CD14-positive monocyte (primary cell): ENCODE data around the gene MRPL34. TPM values are rescaled to one million over a fixed set of nuclear protein-coding genes. Genes with fewer than 3 reads are reported as not detected.
A peak's percentile ranks its signal among the peaks of the same experiment; 100 is the strongest.

Experiments used
- DNase-seq, 3 donors: peaks; one replicate each; pipeline ENCODE4 v3.0.0-alpha.2; 2011 to 2022
- H2AFZ ChIP-seq: 2 replicates; pipeline ENCODE4 v1.6.0; 2012; ENCODE audit warnings: mild to moderate bottlenecking, low read depth, low read length, inconsistent platforms; ENCODE audit not compliant: insufficient read depth, poor library complexity, severe bottlenecking
- H3K27ac ChIP-seq, 2 donors: 1 replicate in 1 of 2; 2 replicates in 1 of 2; pipeline ENCODE4 v1.5.1; 2012 to 2013; ENCODE audit warnings: low read length in 2 of 2, control low read depth in 1 of 2, inconsistent platforms in 1 of 2, low read depth in 1 of 2, mild to moderate bottlenecking in 1 of 2
- H3K27me3 ChIP-seq, 2 donors: one replicate each; pipeline versions ENCODE4 v1.6.0 to v1.6.1; 2011 to 2013; ENCODE audit warnings: low read length in 2 of 2; ENCODE audit not compliant: control insufficient read depth in 2 of 2, insufficient read depth in 2 of 2
- H3K36me3 ChIP-seq, 2 donors: replicated peaks in 1 of 2; 1 replicate in 1 of 2; 2 replicates in 1 of 2; pipeline versions ENCODE4 v1.5.1 to v1.6.1; 2012 to 2013; ENCODE audit warnings: low read length in 2 of 2, control low read depth in 1 of 2, inconsistent platforms in 1 of 2, mild to moderate bottlenecking in 1 of 2; ENCODE audit not compliant: insufficient read depth in 2 of 2, control insufficient read depth in 1 of 2
- H3K4me1 ChIP-seq, 2 donors: 1 replicate in 1 of 2; 2 replicates in 1 of 2; pipeline versions ENCODE4 v1.5.1 to v1.6.1; 2012 to 2013; ENCODE audit warnings: low read length in 2 of 2, control low read depth in 1 of 2, inconsistent platforms in 1 of 2, mild to moderate bottlenecking in 1 of 2, moderate library complexity in 1 of 2; ENCODE audit not compliant: insufficient read depth in 2 of 2, control insufficient read depth in 1 of 2
- H3K4me2 ChIP-seq: replicated peaks from 2 replicates; pipeline ENCODE3; 2012; ENCODE audit warnings: low read length, moderate library complexity, mild to moderate bottlenecking; ENCODE audit not compliant: poor library complexity, severe bottlenecking; ENCODE audit errors: extremely low read depth
- H3K4me3 ChIP-seq, 3 experiments: fragments of 200-600 bp in 1 of 3; sonication (generic) in 1 of 3; replicated peaks in 1 of 3; 1 replicate in 2 of 3; 2 replicates in 1 of 3; pipeline ENCODE4 v1.5.1; 2011 to 2013; ENCODE audit warnings: low read length in 3 of 3, mild to moderate bottlenecking in 3 of 3, control low read depth in 2 of 3, low read depth in 2 of 3, inconsistent platforms in 1 of 3, moderate library complexity in 1 of 3
- H3K79me2 ChIP-seq: 2 replicates; pipeline ENCODE4 v1.6.0; 2012; ENCODE audit warnings: mild to moderate bottlenecking, control low read depth, inconsistent platforms, low read length, moderate library complexity; ENCODE audit not compliant: insufficient read depth
- H3K9ac ChIP-seq: 2 replicates; pipeline ENCODE4 v1.6.0; 2017; ENCODE audit warnings: low read length, mild to moderate bottlenecking; ENCODE audit not compliant: insufficient read depth, poor library complexity, severe bottlenecking
- H3K9me3 ChIP-seq, 2 donors: replicated peaks in 1 of 2; 1 replicate in 1 of 2; 2 replicates in 1 of 2; pipeline versions ENCODE4 v1.5.1 to v1.6.1; 2012 to 2013; ENCODE audit warnings: low read length in 2 of 2, control low read depth in 1 of 2; ENCODE audit not compliant: control insufficient read depth in 1 of 2, insufficient read depth in 1 of 2
- H4K20me1 ChIP-seq: 2 replicates; pipeline ENCODE4 v1.6.0; 2012; ENCODE audit warnings: mild to moderate bottlenecking, low read length, control low read depth, moderate library complexity; ENCODE audit not compliant: insufficient read depth
- H3K27ac Mint-ChIP-seq, 7 donors: one replicate each; pipeline ENCODE4 v1.8.0; 2020; ENCODE audit warnings: mild to moderate bottlenecking in 7 of 7, mixed read lengths in 7 of 7, moderate library complexity in 6 of 7, inconsistent platforms in 2 of 7
- H3K27me3 Mint-ChIP-seq, 3 donors: one replicate each; pipeline ENCODE4 v1.8.0; 2021 to 2022; ENCODE audit warnings: low read depth in 3 of 3, mild to moderate bottlenecking in 3 of 3, mixed read lengths in 3 of 3, moderate library complexity in 3 of 3, inconsistent platforms in 1 of 3
- H3K36me3 Mint-ChIP-seq, 2 donors: one replicate each; pipeline ENCODE4 v1.8.0; 2020; ENCODE audit warnings: mixed read lengths in 2 of 2, inconsistent platforms in 1 of 2, mild to moderate bottlenecking in 1 of 2
- H3K4me1 Mint-ChIP-seq: one replicate; pipeline ENCODE4 v1.8.0; 2020; ENCODE audit warnings: mild to moderate bottlenecking, mixed read lengths
- H3K4me3 Mint-ChIP-seq, 2 donors: one replicate each; pipeline ENCODE4 v1.8.0; 2020; ENCODE audit warnings: mild to moderate bottlenecking in 2 of 2, mixed read lengths in 2 of 2, moderate library complexity in 1 of 2
- H3K9me3 Mint-ChIP-seq, 7 donors: one replicate each; pipeline ENCODE4 v1.8.0; 2020 to 2022; ENCODE audit warnings: mixed read lengths in 7 of 7, mild to moderate bottlenecking in 6 of 7, moderate library complexity in 6 of 7, inconsistent platforms in 2 of 7
- CTCF ChIP-seq: fragments of 200-600 bp; IDR thresholded peaks from one replicate; pipeline ENCODE4 v1.8.0; 2022; ENCODE audit warnings: antibody characterized with exemption, mild to moderate bottlenecking
- WGBS: methylation state at CpG from one replicate; pipeline ENCODE4 v1.1.5; 2013; ENCODE audit warnings: missing lambda C conversion rate; ENCODE audit not compliant: insufficient coverage; 5-methylcytosine and 5-hydroxymethylcytosine counted together
- intact Hi-C, 2 donors: fragments of 100-400 bp; cut with micrococcal nuclease; formaldehyde crosslinking; loops; one replicate each; pipeline versions ENCODE4 v1.15.0 to v1.15.1; 2023
- polyA plus RNA-seq, 3 donors: library from polyadenylated mRNA; depleted of rRNA in 1 of 3; unstranded in 2 of 3; stranded (reverse) in 1 of 3; fragments of 300-500 nt in 2 of 3; fragments of >200 nt in 1 of 3; fragmentation: Illumina TruSeq in 2 of 3; gene quantifications; 1 replicate in 2 of 3; 2 replicates in 1 of 3; pipeline ENCODE4 v1.2.3, GENCODE V29; 2012 to 2021

MRPL34 gene
- polyA plus RNA-seq, 3 donors, result 13.2 to 208 (median 155) TPM

GRCh38 chr19:17347877-17348276, 42.2 kb downstream of the MRPL34 start:
- intact Hi-C loops, result loop anchor here in 1 of 2 donors (5.0 kb wide), 1 partner anchor 39 kb away; no protein-coding TSS in a partner anchor
- Mint-ChIP-seq H3K27me3 (peaks cover 16 to 50% (median 39%) of the 10 kb centered on the region in 3 donors), H3K27ac (no peak overlapping the region), H3K4me3 (peak overlapping the region in 1 of 2 donors; percentile 57), H3K4me1 (peaks cover 17% of the 10 kb centered on the region), H3K9me3 (peaks cover 0 to 3% (median 0%) of the 10 kb centered on the region in 7 donors), H3K36me3 (peaks cover 0 to under 1% of the 10 kb centered on the region in 2 donors)
- Histone ChIP-seq H3K27ac (no peak overlapping the region), H2AFZ (no peak overlapping the region), H4K20me1 (no peaks in the 10 kb centered on the region), H3K79me2 (no peaks in the 10 kb centered on the region), H3K9me3 (no peaks in the 10 kb centered on the region), H3K36me3 (no peaks in the 10 kb centered on the region), H3K27me3 (peaks cover 0 to 19% of the 10 kb centered on the region in 2 donors), H3K4me2 (no peak overlapping the region), H3K4me1 (peaks cover 5 to 6% of the 10 kb centered on the region in 2 donors), H3K9ac (no peak overlapping the region), H3K4me3 (no peak overlapping the region)
- whole genome bisulfite sequencing, result 100% methylated on average over 1 of the region's 2 CpGs
- TF ChIP-seq CTCF, result no peak
- no peak for DNase-seq

DNA sequence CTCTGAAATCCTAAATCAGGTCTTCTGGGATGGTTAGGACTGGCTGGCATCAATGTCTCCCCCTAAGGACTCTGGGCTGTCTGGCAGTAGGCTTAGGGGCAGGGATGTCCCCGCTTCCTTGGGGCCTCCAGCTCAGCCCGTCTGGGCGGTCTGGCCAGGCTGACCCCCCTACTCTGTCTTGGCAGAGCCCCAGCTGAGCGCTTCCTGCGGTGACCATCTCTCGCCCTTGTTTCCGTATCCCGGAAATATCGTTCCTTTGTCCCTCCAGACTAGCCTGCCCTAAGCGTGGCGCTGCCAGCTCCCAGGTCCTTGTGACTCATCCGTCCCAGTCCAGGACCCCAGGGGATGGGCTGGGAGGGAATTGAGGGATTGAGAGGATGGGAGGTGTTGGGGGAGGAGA, 43.0 kb downstream of the MRPL34 start:
- no peaks in the 10 kb centered on the region for H3K36me3 Mint-ChIP-seq
- TF ChIP-seq CTCF, result no peak
- Histone ChIP-seq H4K20me1 (no peaks in the 10 kb centered on the region), H3K4me1 (peaks cover 5 to 6% of the 10 kb centered on the region in 2 donors), H2AFZ (peak overlapping the region; percentile 53), H3K27me3 (peaks cover 0 to 19% of the 10 kb centered on the region in 2 donors), H3K36me3 (no peaks in the 10 kb centered on the region), H3K9ac (no peak overlapping the region), H3K4me3 (no peak overlapping the region), H3K27ac (no peak overlapping the region), H3K79me2 (no peaks in the 10 kb centered on the region), H3K4me2 (no peak overlapping the region), H3K9me3 (no peaks in the 10 kb centered on the region)
- peak overlapping the region in 1 of 2 donors; percentile 55 for H3K4me3 Mint-ChIP-seq
- H3K9me3 Mint-ChIP-seq, result peaks cover 0 to 3% (median 0%) of the 10 kb centered on the region in 7 donors
- H3K4me1 Mint-ChIP-seq, result peaks cover 21% of the 10 kb centered on the region
- 0% methylated on average over 8 of the region's 12 CpGs for WGBS
- DNase-seq, result no peak
- intact Hi-C loops, result loop anchor here in 1 of 2 donors (5.0 kb wide), 1 partner anchor 39 kb away; no protein-coding TSS in a partner anchor
- H3K27ac Mint-ChIP-seq, result no peak overlapping the region
- H3K27me3 Mint-ChIP-seq, result peaks cover 16 to 56% (median 40%) of the 10 kb centered on the region in 3 donors
